ENCODE results near the gene EXD3.

Gene EXD3

GRCh38 chr9:137367506-137368430 is 55.2 kb downstream of the EXD3 start:
- DNase-seq (ENCODE audit: insufficient read length, low spot score) (no peak), FAIRE-seq (no peak)
- no peak for TF ChIP-seq POLR2A (IDR thresholded peaks at IDR 0.05; ENCODE audit: low read depth, low read length)

DNA sequence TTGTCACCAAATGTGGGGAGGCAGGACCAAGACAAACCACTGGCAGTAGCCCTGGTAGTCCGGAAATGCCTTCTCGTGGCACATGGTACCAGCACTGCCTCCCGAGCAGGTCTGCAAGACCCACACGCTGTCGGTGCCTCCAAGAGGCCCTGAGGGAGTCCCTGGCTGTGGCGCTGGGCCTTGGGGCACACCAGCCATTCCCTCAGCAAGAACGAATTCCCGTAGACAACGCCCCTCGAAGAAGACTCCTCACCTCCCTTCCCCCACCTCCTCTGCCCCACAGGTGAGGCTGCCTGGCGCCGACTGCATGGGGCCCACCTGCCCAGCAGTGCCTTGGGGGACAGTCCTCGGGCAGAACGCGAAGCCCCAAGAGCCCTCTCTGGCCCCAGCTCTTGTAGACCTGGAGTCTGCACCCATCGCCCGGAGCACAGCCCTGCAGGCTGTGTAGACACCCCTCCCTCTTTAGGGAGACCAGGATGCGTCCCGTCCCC is 56.0 kb downstream of the EXD3 start:
- DNase-seq (ENCODE audit: insufficient read length, low spot score) (no peak), FAIRE-seq (no peak)
- TF ChIP-seq POLR2A (IDR thresholded peaks at IDR 0.05; ENCODE audit: low read depth, low read length), result no peak

DNA sequence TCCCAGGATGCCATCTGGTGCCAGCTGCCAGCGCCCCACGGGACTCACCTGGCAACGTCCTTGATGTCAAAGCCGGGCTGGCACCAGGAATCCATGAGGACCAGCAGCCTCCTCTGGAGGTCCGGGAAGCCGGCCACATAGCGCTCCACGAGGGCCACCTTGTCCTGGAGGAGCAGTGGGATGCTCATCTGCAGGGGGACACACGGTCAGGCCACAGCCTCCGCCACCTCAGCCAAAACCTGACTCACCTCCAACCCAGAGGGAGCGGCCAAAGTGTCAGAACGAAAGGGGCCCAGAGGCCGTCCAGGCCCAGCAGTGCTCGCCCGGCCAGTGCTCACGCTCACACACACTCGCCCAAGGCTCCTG is 56.5 kb downstream of the EXD3 start:
- FAIRE-seq (no peak), DNase-seq (ENCODE audit: insufficient read length, low spot score) (no peak)
- TF ChIP-seq POLR2A (IDR thresholded peaks at IDR 0.05; ENCODE audit: low read depth, low read length), result no peak

DNA sequence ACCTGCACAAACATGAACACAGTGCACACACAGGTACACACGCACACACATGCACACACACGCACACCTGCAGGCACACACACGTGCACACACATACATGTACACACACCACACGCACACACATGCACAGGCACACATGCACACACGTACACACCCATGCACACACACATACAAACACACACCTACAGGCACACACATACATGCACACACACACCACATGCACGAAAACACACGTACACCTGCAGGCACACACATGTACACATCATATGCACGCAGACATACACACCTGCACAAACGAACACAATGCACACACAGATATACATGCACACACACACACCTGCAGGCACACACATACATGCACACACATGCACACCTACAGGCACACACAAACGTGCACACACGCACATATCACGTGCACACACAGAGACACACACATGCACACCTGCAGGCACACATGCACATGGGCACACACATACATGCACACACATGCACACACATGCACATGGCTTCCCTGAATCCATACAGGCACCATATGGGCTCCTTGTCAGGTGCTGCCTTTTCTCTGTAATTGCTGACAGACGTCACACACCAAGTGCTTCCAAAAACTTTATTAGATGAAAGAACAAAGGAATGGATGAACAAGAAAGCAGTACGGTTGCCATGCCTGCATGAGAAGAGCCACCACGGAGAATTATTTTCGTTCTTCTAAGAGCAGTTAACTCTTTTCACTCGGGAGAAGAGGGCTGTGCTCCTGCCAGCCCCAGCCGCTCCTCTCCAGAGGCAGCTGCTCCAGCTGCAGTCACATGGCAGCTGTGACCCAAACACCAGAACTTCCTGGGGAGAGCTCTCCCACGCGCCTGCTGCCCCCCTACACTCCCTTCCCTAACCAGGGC is 57.2 kb downstream of the EXD3 start:
- DNase-seq (ENCODE audit: insufficient read length, low spot score) (no peak), FAIRE-seq (peak; percentile 20)
- TF ChIP-seq POLR2A (IDR thresholded peaks at IDR 0.05; ENCODE audit: low read depth, low read length), result no peak

DNA sequence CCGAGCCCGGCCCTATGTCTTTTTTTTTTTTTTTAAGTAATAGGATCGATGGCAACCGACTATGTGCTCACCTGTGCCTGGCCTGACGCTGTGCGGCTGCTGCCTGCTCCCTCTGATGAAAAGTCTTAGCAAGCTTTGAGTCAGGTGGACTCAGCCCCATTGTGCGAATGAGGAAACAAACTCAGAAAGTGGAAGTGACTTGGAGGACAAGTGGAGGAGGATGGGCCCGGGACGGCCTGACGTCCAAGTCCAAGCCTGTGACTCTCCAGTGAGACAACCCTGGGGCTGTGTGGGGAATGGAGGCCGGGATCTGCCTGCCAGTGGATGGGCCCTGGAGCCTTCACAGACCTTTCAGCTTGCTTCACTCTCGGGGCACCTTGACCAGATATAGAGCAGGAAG is 57.9 kb downstream of the EXD3 start:
- FAIRE-seq (no peak), DNase-seq (ENCODE audit: insufficient read length, low spot score) (no peak)
- TF ChIP-seq POLR2A (IDR thresholded peaks at IDR 0.05; ENCODE audit: low read depth, low read length), result no peak

- DNase-seq (ENCODE audit: insufficient read length, low spot score) (no peak), FAIRE-seq (no peak)
- no peak for TF ChIP-seq POLR2A (IDR thresholded peaks at IDR 0.05; ENCODE audit: low read depth, low read length)
Observed at GRCh38 chr9:137359850-137360249, 63.1 kb downstream of the EXD3 start.

DNA sequence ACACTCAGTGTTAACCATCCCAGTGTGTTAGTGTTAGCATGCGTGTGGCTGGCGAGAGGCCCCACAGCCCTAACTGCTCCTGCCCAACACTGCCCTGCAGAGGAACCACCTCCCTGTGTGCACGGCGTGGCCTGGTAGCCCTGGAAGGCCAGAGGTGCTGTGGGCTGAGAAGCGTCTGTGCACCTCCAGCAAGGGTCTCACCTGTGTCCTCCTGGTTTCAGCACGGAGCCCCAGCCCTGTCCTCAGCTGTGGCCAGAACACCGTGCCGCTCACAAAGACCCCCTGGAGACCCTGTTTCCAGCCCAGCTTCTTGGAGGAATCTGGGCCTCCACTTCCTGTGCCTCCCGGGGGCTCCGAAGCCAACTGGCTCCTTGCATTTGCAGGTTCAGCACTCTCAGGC is 64.8 kb downstream of the EXD3 start:
- DNase-seq (ENCODE audit: insufficient read length, low spot score) (no peak), FAIRE-seq (no peak)
- TF ChIP-seq POLR2A (IDR thresholded peaks at IDR 0.05; ENCODE audit: low read depth, low read length), result no peak

DNA sequence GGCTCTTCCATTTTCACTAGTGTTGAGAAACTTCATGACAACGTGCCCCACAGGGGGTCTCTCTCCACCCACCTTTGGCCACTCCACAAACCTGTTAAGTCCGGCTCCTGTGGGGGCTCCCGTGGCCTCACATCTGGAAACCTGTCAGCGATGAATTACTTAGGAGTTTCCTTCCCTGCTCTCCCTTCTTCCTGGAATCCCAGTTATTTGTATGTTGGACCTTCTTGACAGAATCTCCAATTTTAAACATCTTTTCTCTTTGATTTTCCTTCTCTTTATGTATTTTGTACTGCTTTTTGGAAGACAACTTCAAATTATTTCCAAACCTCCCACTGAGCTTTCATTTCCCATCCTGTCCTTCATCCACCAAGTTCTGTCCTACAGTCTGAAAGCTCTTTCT is 65.8 kb downstream of the EXD3 start:
- FAIRE-seq, result no peak
- no peak for TF ChIP-seq POLR2A (IDR thresholded peaks at IDR 0.05; ENCODE audit: low read depth, low read length)

DNA sequence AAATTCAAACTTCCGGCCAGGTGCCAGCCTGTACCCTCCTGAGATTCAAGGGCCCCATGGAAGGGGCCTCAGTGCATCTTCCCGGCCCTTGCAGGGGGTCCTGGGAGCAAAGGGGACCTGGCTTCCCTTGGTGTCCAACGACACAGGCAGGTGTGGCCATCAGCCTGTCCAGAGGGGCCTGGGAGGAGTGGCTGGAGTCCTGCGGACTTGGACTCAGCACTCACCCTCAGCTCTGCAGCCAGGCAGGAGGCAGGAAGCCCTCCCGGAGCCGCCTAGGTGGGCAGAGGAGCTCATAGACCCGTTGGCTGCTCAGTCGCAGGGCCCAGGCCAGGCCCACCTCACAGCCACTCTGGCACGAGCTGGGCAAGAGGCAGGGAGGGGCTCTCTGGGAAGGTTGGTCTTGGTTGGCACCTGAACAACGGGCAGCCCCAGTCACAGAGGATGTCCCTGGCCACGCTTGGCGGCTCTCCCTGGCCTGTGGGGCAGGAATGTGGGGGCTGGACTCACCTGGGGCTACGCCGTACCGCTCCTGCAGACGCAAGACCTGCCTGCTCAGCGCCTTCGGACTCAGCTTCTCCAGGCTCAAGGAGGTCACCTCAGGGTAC is 67.1 kb downstream of the EXD3 start:
- no peak for TF ChIP-seq POLR2A (IDR thresholded peaks at IDR 0.05; ENCODE audit: low read depth, low read length)
- FAIRE-seq, result no peak
- no peak for DNase-seq (ENCODE audit: insufficient read length, low spot score)

More for the DNA sequence above, 65.8 kb downstream of the EXD3 start:
- no peak for DNase-seq (ENCODE audit: insufficient read length, low spot score)

DNA sequence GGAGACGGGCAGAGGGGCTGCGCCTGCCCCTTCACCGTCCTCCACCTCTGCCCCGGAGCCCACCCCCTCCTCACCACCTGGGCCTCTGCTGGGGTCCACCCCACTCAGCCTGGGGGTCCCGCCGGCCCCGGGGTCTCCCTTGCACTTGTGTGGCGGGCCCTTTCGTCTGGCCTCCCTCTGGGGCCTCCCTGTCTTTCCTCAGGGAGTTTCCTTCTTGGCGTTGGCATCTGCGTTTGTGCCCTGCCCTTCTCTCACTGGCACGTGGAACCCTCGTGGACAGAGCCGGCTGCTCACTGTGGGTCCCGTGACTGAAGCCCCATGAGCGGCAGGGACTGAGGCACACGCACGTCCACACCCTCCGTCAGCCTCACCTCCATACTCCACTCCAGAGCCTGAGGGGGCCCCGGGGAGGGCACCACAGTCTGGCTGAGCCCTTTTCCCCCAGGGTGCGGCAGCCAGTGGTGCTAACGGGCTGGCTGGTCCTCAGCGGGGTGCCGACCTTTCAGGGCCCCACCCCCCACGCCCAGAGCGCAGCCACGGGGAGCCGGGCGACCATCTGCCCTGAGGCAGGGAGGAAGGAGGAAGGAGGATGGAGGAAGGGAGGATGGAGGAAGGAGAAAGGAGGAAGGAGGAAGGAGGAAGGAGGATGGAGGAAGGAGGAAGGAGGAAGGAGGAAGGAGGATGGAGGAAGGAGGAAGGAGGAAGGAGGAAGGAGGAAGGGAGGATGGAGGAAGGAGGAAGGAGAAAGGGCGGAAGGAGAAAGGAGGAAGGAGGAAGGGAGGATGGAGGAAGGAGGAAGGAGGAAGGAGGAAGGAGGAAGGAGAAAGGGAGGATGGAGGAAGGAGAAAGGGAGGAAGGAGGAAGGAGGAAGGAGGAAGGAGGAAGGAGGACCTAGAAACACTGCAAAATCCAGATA is 67.9 kb downstream of the EXD3 start:
- no peak for TF ChIP-seq POLR2A (IDR thresholded peaks at IDR 0.05; ENCODE audit: low read depth, low read length)
- FAIRE-seq, result peak; percentile 80
- DNase-seq (ENCODE audit: insufficient read length, low spot score), result no peak

DNA sequence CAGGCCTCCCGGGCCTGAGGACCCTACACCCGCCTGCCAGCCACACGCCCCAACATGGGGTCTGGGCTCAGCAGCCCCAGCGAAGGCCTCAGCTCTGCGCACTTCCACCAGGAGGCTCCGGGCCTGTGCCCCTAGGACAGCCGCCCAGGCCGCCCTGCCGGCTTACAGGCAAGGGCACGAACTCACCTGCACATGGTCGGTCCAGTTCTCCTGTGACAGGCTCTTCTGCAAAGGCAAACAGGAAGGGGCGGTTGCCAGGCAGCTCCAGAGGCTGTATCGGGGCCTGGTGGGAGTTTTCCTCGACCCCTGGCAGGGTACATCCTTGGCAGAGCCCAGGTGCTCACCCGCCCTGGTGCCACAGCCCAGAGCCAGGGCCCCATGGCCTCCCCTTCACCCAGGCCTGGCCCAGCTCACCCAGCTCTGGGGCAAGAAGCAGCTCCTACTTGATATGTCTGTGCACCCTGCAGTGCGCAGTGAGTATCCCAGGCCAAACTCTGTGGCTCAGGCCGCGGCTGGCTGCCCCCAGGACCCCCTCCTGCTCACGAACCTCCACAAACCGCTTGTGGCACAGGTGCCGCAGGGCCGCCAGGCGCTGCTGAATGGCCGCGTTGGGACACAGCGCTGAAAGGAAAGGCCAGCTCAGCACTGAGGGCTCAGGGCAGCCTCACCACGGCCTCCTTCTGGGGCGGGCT is 68.7 kb downstream of the EXD3 start:
- no peak for TF ChIP-seq POLR2A (IDR thresholded peaks at IDR 0.05; ENCODE audit: low read depth, low read length)
- no peak for DNase-seq (ENCODE audit: insufficient read length, low spot score)
- no peak for FAIRE-seq

All from H54 (cell line).